Stimulated activated CD8-positive, alpha-beta memory T cell treated with anti-CD3 and anti-CD28 coated beads, Interleukin-2, amount 100 ng/mL, for 48 hours (primary cell): ENCODE data around the gene NT5DC3.

Source experiments
- DNase-seq, 2 donors: peaks; one replicate each; pipeline ENCODE4 v3.0.0-alpha.2; 2020; ENCODE audit warnings: low read depth in 2 of 2

The NT5DC3 gene

GRCh38 chr12:103751171-103751570 lies 89.9 kb downstream of the NT5DC3 start:
- no peak for DNase-seq

GRCh38 chr12:103748875-103749274 lies 92.2 kb downstream of the NT5DC3 start:
- no peak for DNase-seq

DNA sequence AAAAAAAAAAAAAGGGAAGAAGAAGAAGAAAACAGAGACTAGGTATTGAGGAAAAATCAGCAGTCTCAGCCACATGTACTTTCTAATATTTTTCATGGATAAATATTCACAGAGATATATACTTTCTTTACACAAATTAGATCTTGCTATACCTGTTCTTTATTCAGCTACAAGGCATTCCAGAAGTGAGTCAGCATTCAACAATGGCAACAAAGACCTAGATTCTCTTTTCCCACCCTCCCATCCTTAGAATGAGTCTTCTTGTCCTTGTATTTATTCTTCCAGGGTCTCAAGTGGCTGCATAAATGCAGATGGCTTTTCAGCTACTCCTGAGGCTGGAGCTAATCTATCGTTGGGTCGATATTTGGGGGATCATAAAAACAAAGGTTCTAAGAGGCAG lies 93.0 kb downstream of the NT5DC3 start:
- DNase-seq, result no peak

DNA sequence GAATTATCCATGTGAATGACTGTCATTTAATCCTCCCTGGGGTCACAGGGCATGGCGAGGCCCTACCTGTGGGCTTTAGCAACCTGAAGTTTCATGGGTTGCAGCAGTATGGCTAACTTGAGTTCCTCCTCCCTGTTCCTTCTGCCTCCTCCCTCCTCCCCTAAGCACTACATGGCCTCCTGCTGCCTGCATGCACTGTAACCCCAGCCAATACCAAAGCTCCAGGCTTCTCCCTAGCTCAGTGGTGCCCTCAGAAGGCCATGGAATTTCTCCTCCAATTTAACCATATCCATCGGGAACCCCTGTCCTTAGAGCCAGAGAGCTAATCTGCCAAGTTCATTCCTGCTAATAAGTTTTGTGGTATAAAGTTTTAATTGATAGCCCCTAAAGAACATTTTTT lies 95.1 kb downstream of the NT5DC3 start:
- no peak for DNase-seq

GRCh38 chr12:103743788-103744187 lies 97.2 kb downstream of the NT5DC3 start:
- no peak for DNase-seq

DNA sequence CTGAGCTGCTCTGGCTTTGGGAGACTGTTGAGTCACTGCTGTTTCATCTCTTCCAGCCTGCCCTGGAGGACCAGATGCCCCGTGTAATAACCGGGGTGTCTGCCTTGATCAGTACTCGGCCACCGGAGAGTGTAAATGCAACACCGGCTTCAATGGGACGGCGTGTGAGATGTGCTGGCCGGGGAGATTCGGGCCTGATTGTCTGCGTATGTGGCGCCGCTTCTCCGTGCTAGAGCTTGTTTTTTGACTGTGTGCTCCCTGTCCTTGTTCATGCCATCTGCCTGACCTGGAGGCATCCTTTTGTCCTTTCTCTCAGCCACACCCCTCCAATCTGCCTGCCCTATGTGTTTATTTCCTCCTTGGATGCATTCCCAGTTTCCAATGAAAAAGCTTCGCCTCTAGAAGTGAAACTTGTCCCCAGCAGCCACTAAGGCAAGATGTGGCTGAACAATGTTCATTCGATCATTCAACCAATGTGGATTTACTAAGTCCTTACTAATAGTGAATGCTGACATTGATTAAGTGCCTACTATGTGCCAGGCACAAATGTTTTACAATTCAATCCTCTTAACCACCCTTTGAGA lies 98.6 kb downstream of the NT5DC3 start:
- DNase-seq, result no peak

DNA sequence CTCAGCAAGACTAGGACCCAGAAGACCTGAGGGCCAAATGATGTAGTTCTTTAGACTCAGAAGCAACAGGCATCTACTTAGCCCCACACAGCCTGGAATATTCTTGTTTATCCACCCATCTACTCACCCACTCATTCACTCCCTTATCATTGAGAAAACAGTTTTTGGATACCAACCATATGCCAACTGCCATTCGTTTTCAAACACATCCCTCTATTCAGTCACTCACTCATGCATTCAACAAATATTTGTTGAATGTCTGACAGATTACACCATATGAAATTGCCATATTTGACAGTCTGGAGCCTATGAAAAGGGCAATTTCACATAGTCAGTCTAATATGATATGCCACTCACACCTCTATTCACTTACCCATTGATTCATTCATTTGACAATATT lies 103.2 kb downstream of the NT5DC3 start:
- DNase-seq, result no peak

DNA sequence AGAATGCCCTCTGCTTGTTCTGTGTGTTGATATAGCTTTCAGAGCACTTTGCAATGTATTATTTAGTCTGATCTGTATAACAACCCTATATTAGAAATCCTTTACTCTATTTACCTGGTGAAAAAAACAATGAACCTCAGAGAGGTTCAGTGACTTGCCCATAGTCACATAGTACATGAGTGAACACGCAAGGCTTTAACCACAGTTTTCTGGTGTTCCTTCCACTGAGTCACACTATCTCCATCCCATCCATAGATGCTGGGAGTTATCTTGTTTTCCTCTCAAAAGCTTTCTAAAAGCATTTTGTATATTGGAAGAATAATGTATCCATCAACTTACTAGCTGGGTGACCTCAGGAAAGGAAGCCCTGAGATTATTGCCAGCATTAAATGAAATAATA lies 104.5 kb downstream of the NT5DC3 start:
- no peak for DNase-seq

- no peak for DNase-seq
Measured at GRCh38 chr12:103735291-103735690, 105.7 kb downstream of the NT5DC3 start.

DNA sequence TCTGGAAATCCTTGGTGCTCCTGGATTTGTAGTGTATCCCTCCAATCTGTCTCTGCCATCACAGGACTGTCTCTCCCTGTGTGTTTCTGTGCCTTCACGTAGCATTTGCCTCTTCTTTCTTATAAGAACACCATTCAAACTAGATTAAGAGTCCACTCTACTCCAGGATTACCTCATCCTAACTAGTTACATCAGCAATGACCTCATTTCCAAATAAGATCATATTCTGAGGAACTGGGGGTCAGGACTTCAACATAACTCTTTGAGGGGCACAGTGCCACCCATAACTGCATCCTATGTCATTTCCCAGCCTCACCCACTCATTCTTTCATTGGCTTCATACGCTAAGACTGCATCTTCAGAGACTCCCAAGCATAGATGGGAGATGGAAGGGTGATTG lies 106.2 kb downstream of the NT5DC3 start:
- DNase-seq, result no peak

- no peak for DNase-seq
Measured at GRCh38 chr12:103731539-103731938, 109.5 kb downstream of the NT5DC3 start.

DNA sequence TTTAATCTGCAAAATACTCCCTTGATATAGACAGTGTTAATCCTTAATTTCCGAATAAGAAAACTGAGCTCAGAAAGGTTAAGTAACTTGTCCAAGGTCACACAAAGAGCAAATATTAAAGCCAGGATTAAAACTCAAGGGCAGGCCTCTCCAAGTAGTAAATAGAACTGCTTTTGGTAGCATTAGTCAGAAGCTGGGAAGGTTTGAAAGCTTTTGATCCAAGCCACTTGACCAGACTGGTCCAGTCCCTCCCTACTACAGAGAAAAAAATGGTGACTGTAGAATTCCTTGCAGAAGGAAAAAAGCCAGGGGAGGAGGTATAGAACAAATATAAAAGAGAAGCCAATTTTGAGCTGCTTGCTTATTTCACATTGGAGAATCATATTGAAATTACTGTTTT lies 111.5 kb downstream of the NT5DC3 start:
- DNase-seq, result no peak

GRCh38 chr12:103728323-103728722 lies 112.7 kb downstream of the NT5DC3 start:
- no peak for DNase-seq

DNA sequence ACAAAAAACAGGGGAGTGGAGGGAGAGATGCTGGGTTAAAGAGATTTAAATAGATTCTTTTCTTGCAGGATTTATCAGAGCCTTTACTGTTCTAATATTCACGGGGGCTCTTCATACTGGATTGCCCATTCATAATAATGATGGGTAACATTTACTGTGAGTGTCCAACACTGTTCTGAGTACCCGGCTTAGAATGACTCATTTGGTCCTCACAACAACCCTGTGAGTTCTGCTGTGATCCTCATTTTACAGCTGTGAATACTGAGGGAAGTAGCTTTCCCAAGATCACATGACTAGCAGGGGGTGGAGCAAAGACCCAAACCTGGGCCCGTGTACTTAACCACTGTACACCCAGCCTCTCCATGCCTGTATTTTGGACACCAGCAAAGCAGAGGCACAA lies 113.4 kb downstream of the NT5DC3 start:
- DNase-seq, result no peak

DNA sequence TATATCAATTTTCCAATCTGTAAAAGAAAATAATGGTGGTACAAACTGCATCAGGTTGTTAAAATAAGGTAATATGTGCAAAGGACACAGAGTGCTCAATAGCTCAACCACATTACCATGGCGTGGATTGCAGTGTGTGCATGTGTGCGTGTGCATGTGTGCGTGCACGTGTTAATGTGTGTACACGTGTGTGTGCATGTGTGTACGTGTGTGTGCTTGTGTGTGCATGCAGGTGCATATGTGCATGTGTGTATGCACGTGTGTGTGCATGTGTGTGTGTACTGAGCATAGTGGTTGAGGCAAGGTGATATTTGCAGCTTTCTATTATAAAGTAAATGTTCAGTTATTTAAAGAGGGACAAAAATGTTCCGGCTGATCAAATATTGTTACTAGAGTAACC lies 115.6 kb downstream of the NT5DC3 start:
- DNase-seq, result no peak
